ENCODE results near the gene EDAR.

Gene EDAR

GRCh38 chr2:108940156-108940555 is 48.9 kb downstream of the EDAR start:
- DNase-seq (ENCODE audit: low read depth): no peak

- no peak for DNase-seq (ENCODE audit: low read depth)
Observed at GRCh38 chr2:108938077-108938710, 50.8 kb downstream of the EDAR start.

- DNase-seq (ENCODE audit: low read depth): no peak
Observed at GRCh38 chr2:108937367-108938017, 51.5 kb downstream of the EDAR start.

GRCh38 chr2:108936866-108937265 is 52.2 kb downstream of the EDAR start:
- no peak for DNase-seq (ENCODE audit: low read depth)

- no peak for DNase-seq (ENCODE audit: low read depth)
Observed at GRCh38 chr2:108936076-108936864, 52.8 kb downstream of the EDAR start.

DNA sequence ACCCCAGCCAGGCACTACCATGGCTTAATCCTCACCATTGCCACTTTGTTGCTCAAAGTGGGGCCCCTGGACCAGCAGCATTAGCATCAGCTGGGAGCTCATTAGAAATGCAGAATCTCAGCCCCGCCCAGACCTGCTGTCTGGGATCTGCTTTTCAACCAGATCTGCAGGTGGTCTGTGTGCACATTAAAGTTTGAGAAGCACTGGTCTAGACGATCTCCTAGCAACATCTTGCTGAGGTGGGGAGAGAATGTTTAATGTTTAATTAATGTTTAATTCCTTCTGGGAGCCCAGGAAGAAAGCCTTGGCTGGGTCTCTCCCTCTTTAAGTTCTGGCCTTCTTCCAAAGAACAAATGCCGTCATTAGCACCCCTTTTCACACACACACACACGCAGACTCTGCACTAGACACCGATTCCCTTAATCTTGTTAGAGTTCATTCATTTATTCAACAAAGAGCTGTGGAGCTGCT is 53.7 kb downstream of the EDAR start:
- no peak for DNase-seq (ENCODE audit: low read depth)

DNA sequence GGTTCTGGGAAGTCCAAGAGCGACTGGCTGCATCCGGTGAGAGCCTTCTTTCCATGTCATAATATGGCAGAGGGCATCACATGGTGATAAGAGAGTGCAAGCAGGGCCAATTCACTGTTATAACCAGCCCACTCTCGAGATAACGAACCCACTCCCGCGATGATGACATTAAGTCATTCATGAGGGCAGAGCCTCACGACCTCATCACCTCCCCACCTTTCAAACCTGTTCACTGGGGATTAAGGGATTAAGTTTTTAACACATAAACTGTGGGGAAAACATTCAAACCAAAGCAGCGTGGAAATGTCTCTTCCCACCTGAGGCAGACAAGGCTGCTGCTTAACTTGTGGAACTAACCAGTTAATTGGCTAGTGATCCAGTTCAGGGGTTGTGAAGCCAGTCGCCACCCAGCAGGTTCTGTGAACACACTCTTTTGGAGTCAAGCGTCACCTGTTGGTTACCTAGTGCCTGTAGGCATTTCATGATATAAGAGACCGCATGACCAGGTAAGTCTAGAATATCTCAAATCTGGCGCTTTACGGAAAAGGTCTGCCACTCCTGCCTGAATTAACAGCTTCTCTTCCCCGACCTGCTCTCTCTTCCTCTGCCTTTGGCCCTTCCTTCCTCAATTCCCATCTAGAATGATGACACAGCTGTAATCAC is 54.3 kb downstream of the EDAR start:
- no peak for DNase-seq (ENCODE audit: low read depth)

- DNase-seq (ENCODE audit: low read depth): no peak
Observed at GRCh38 chr2:108934151-108934550, 54.9 kb downstream of the EDAR start.

DNA sequence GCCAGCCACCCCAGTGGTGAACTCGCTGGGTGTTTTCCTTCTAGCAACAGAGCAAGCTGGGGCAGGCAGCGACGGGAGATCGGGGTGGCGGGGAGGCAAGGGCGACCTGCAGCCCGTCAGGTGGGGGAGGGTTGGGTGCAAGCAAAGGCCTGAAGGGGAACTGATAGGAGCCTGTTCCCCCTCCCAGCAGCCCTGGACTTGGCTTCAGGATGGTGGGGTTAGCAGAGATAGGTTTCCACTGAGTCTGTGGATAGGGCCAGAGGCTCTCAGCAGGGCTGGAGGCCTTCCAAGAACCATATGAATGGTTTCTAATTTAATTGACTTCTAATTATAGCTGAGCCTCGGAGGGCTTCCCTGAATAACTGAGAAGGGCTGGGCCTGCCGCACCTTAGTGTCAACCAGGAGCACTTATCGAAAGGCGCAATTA is 55.3 kb downstream of the EDAR start:
- DNase-seq (ENCODE audit: low read depth): no peak

DNA sequence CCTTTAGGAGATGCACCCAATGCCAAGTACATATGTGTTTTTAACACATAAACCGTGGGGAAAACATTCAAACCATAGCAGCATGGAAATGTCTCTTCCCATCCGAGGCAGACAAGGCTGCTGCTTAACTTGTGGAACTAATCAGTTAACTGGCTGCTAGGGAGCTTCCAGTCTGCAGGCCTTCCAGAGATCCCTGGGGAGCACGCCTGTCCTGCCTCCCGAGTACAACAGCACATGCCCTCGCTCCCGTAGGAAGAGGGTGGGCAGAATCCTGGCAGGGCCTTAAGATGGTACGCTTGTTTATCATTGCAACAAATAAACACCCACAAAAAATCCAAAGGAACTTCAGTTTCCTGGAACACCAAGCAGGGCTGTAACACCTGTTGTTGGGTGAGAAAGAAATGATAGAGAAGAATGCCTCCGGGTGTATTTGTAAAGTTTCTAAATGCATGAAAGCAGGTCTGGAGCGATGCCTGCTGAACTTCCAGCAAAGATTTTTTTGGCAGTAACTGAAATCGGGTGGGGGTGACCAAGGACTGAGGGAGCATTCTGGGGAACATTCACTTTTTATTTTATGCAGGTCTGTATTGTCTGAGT is 56.2 kb downstream of the EDAR start:
- DNase-seq (ENCODE audit: low read depth): no peak

DNA sequence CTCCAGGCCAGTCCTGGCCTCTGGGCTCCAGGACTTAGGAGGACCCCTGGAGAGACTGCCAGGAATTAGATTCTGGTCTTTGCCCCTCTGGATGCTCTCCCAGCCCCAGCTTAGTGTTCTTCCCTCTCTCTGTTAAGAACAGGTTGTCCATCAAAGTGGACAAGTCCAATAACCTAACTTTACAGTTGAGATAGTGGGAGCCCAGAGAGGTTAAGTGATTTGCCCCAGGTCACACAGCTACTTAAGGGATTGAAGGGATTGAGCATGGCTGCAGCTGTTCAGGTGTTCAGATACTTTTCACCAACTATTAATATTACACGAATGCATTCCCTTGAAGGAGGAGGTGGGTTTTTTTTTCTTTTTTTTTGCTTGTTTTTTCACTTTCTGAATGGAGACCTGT is 57.6 kb downstream of the EDAR start:
- DNase-seq (ENCODE audit: low read depth): no peak

DNA sequence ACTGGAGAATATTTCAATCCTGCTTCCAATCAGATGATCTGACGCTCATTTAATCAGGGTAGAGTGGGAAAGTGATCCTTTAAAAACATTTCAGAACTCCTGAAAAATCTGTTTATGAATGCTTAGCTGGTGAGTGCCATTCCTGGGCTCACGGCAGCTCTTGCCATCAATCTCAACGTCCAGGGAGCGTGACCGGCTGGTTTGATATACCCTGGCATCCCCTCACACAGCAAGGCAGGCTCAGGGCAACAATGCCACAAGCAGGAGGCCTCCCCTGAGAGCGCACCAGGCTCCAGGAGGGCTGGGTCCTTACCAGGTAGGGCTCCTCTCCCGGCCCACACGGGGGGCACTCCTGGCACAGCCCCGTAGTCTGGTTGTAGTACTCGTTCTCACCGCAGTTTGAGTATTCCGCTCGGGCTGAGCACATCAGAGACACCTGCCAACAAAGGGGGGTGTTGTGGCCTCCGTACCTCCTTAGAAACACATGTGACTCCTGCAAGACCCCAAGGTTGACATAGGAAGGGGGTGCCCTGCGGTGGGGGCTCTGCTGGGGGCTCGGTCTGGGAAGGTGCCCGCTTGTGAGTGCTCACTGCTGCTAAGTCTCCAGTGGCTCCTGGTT is 59.1 kb downstream of the EDAR start:
- no peak for DNase-seq (ENCODE audit: low read depth)

- no peak for DNase-seq (ENCODE audit: low read depth)
Observed at GRCh38 chr2:108928660-108929377, 60.2 kb downstream of the EDAR start.

GRCh38 chr2:108927936-108928659 is 60.9 kb downstream of the EDAR start:
- peak; percentile 10 for DNase-seq (ENCODE audit: low read depth)

DNA sequence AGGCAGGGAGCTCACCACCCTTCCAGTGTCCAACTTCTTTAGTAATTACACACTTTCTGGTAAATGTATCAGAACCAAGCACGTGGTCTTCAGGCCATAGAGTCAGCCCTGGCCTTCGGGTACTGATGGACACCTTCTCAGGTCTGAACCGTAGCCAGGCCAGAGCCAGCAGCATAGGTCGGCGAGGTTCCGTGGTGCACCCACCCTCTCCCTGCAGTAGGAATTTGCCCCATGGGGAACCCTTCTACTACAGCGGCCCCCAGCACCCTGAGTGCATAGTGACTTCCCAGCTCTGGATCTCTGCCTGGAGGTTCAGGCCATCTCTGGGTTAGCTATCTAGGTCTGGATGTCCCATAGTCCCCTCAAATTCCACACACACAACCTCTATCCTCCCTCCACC is 61.6 kb downstream of the EDAR start:
- DNase-seq (ENCODE audit: low read depth): no peak

GRCh38 chr2:108926561-108927380 is 62.2 kb downstream of the EDAR start:
- DNase-seq (ENCODE audit: low read depth): no peak

DNA sequence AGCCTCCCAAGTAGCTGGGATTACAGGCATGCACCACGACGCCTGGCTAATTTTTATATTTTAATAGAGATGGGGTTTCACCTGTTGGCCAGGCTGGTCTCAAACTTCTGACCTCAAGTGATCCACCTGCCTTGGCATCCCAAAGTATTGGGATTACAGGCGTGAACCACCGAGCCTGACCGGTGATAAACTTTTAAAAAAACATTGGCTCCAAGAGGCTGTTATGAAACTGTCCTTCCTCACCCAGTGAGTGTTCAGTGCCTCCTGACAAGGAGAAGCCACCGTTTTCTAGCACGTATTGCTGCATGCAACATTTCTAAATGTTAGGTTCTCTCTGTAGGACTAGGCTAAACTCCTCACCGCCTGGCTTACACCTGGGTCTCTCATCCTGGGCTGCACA is 63.3 kb downstream of the EDAR start:
- no peak for DNase-seq (ENCODE audit: low read depth)

DNA sequence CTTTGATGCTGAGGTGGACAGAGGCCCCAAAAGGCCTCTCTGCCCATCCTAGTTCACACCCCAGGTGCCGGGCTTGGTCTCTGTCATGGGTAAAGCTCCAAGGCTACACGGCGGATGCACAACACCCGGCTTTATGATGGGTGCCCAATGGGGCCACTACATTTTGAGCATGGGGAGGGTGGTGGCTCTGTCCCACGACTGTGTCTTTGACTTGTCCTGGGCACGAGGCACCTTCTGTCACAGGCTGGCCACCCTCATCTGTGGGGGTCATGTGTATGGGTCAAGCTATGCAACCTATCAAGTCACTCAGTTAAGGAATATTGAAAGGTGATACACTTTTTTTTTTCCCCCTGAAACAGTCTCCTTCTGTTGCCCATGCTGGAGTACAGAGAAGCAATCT is 63.7 kb downstream of the EDAR start:
- DNase-seq (ENCODE audit: low read depth): no peak

DNA sequence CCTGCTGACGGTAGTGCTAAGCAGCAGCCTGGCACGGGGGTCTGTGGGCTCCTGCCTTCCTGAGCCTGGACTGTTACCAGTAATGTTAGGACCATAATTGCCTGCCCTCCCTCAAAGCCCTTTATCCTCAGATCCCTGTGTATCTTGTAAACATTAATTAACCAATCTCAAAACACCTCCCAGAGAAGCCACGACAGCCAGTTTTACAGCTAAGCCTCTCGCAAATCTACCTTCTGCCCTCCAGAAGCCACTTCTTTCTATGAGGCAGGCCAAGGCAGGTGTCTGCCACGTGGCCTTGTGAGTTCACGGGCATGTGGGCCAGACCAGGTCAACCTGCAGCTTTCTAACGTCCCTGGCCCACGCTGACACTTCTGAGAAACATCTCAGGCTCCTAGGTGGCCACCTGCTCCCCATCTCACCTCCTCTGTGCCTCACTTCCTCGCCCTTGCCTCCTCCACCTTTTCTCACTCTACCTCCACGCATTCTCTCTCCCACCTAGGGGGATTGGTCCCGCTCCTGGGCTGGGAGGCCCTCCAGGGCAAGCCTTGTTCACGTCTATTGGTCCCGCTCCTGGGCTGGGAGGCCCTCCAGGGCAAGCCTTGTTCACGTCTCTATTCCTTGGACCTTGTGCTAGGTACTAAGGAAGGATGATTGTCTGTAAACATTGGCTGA is 64.3 kb downstream of the EDAR start:
- DNase-seq (ENCODE audit: low read depth): no peak
